T-cell (primary cell): ENCODE results near the gene TSPOAP1. TPM values are rescaled to one million over a fixed set of nuclear protein-coding genes. Genes with fewer than 3 reads are reported as not detected.

Experiments used
- ATAC-seq, 4 experiments: fragments of 200-7000 bp in 3 of 4; fragments of 150-1000 bp in 1 of 4; cut with Tn5 transposase; replicated peaks in 1 of 4; 1 replicate in 3 of 4; 2 replicates in 1 of 4; pipeline ENCODE4 v1.10.0; 2021; ENCODE audit warnings: moderate library complexity in 3 of 4, mild to moderate bottlenecking in 2 of 4, moderate number of reproducible peaks in 1 of 4
- CTCF ChIA-PET, 2 donors: fragments of 300-600 bp; sonication (Branson Sonifier 250); formaldehyde crosslinking; loops; one replicate each; lab custom pipeline; 2022; ENCODE audit warnings: antibody characterized with exemption in 2 of 2; lab: Charles Lee
- POLR2A ChIA-PET, 2 donors: fragments of 300-600 bp; sonication (Branson Sonifier 250); formaldehyde crosslinking; loops; one replicate each; lab custom pipeline; 2022; ENCODE audit warnings: antibody characterized with exemption in 2 of 2; lab: Charles Lee
- DNase-seq, 35 experiments: peaks; one replicate each; pipeline versions ENCODE4 v3.0.0 to v3.0.0-alpha.2; 2013 to 2023
- H3K27ac ChIP-seq: one replicate; pipeline ENCODE4 v1.5.1; 2013; ENCODE audit warnings: low read length
- H3K27me3 ChIP-seq, 2 experiments: replicated peaks in 1 of 2; 1 replicate in 1 of 2; 2 replicates in 1 of 2; pipeline versions ENCODE4 v1.6.1 to v1.7.0; 2013; ENCODE audit warnings: low read length in 1 of 2, mixed read lengths in 1 of 2; ENCODE audit not compliant: control insufficient read depth in 2 of 2, insufficient read depth in 2 of 2; ENCODE audit errors: extremely low read depth in 1 of 2
- H3K36me3 ChIP-seq, 2 donors: 1 replicate in 1 of 2; 2 replicates in 1 of 2; pipeline versions ENCODE4 v1.6.1 to v1.7.0; 2013; ENCODE audit warnings: low read length in 1 of 2; ENCODE audit not compliant: control insufficient read depth in 2 of 2, insufficient read depth in 1 of 2; ENCODE audit errors: extremely low read depth in 1 of 2
- H3K4me1 ChIP-seq, 2 experiments: 1 replicate in 1 of 2; 2 replicates in 1 of 2; pipeline versions ENCODE4 v1.6.1 to v1.7.0; 2013; ENCODE audit warnings: low read length in 2 of 2, mixed read lengths in 1 of 2; ENCODE audit not compliant: insufficient read depth in 2 of 2, control insufficient read depth in 1 of 2; ENCODE audit errors: extremely low read depth in 1 of 2
- H3K4me3 ChIP-seq, 2 donors: 1 replicate in 1 of 2; 2 replicates in 1 of 2; pipeline versions ENCODE4 v1.5.1 to v1.7.0; 2013; ENCODE audit warnings: mild to moderate bottlenecking in 2 of 2, low read length in 1 of 2, moderate library complexity in 1 of 2; ENCODE audit not compliant: control insufficient read depth in 1 of 2; ENCODE audit errors: extremely low read depth in 1 of 2
- H3K9me3 ChIP-seq: 2 replicates; pipeline ENCODE4 v1.7.0; 2013
- H3K27ac Mint-ChIP-seq, 2 donors: one replicate each; pipeline ENCODE4 v1.8.0; 2020 to 2021; ENCODE audit warnings: mild to moderate bottlenecking in 2 of 2, mixed read lengths in 2 of 2
- H3K27me3 Mint-ChIP-seq, 2 donors: one replicate each; pipeline ENCODE4 v1.8.0; 2021 to 2022; ENCODE audit warnings: mixed read lengths in 2 of 2
- H3K36me3 Mint-ChIP-seq: one replicate; pipeline ENCODE4 v1.8.0; 2021; ENCODE audit warnings: mixed read lengths
- H3K4me1 Mint-ChIP-seq, 3 donors: one replicate each; pipeline ENCODE4 v1.8.0; 2020 to 2022; ENCODE audit warnings: mixed read lengths in 3 of 3, mild to moderate bottlenecking in 1 of 3
- H3K4me3 Mint-ChIP-seq, 3 donors: one replicate each; pipeline ENCODE4 v1.8.0; 2020 to 2022; ENCODE audit warnings: mild to moderate bottlenecking in 3 of 3, mixed read lengths in 3 of 3, moderate library complexity in 3 of 3
- H3K9me3 Mint-ChIP-seq, 3 donors: one replicate each; pipeline ENCODE4 v1.8.0; 2020 to 2022; ENCODE audit warnings: mixed read lengths in 3 of 3
- WGBS: methylation state at CpG from one replicate; pipeline ENCODE4 v1.1.5; 2013; ENCODE audit warnings: missing lambda C conversion rate; ENCODE audit not compliant: insufficient coverage; 5-methylcytosine and 5-hydroxymethylcytosine counted together
- total RNA-seq, 35 experiments: library from RNA in 6 of 35; stranded (reverse) in 6 of 35; fragments of 120-200 nt in 1 of 35; gene quantifications; one replicate each; pipeline versions ENCODE4 v1.2.1 to v1.2.4 and lab custom pipeline; 2013 to 2026

The TSPOAP1 gene
- total RNA-seq, 5 donors from 2014 or later (not counting 1 experiment from before 2014, with no cell fraction given): 15.6 to 62.7 (median 19.9) TPM

DNA sequence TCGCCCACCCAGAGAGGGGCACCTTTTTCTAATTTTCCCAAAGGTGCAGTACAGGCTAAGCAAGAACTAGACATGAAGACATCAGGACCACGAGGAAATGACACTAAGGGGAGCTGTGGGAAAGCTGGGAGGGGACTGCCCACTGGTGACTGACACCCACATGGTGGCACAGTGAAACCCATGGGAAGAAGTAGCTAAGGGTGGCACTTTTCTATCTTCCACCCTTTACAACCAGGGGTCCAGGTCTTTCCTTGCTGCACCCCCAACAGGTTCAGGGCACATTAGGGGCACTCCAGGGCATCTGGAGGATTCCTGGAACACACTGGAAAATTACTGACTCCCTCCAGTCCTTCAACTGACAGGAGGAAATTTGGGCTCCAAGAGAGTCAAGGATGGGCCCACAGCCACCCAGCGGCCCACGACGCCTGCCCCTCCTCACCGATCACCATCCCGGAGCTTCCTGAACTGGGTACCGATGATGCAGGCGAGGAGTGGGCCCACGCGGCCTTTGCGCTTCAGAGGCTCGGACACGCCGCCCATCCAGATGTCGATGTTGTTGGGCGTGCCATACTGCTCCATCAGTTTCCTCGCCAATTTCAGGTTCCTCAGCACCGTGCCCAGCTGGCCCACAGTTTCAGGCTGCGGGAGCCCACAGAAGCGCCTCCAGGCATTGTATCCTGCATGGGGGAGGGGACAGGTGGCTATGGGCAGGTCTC lies 57.2 kb downstream of the TSPOAP1 start:
- Histone ChIP-seq H3K36me3 (no peaks in the 10 kb centered on the region), H3K4me3 (no peak overlapping the region), H3K27ac (no peak overlapping the region), H3K4me1 (no peaks in the 10 kb centered on the region), H3K9me3 (no peaks in the 10 kb centered on the region), H3K27me3 (peaks cover 0 to 48% of the 10 kb centered on the region in 2 experiments)
- H3K36me3 Mint-ChIP-seq: no peaks in the 10 kb centered on the region
- no peaks in the 10 kb centered on the region for H3K9me3 Mint-ChIP-seq
- H3K4me1 Mint-ChIP-seq: no peaks in the 10 kb centered on the region
- H3K4me3 Mint-ChIP-seq: no peak overlapping the region
- DNase-seq (no peak), ATAC-seq (no peak)
- no peak overlapping the region for H3K27ac Mint-ChIP-seq
- peaks cover 0 to 12% of the 10 kb centered on the region in 2 donors for H3K27me3 Mint-ChIP-seq
- CTCF ChIA-PET: no interaction called here
- POLR2A ChIA-PET: no interaction called here
- WGBS: 92% methylated on average over 12 of the region's 21 CpGs

DNA sequence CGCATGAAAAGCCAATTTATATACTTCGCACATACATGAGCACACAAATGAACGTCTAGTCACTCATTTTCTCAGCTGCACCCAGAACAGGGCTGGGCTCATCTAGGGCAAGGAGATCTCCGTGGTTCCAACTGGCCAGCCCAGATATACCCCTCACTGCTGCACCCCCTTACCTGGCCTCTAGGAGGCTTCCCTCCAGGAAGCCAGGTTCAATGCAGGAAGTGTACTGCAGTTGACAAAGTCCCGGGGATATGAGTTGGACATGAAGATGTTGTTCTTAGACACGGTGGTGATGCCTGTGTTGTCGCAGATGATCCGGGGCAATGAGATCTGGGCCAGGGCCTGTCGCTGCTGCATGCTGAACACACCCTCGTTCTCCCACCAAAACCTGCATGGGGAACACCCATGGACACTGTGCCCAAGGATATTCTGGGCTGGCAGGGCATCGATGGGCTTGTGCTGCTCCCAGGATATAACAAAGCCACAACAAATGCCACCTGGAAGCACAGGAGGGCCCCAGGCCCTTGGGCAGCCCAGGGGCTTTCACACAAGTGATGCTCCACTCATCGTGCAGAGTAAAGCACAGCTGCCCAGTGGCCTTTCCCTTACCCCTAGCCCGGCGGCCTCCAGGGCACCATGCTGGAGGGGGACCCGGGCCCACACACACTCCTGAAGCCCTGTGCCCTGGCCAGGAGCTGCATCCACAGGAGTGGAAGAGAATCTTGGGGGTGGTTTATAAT lies 57.9 kb downstream of the TSPOAP1 start:
- Histone ChIP-seq H3K9me3 (no peaks in the 10 kb centered on the region), H3K4me3 (no peak overlapping the region), H3K27me3 (peaks cover 0 to 52% of the 10 kb centered on the region in 2 experiments), H3K27ac (no peak overlapping the region), H3K4me1 (no peaks in the 10 kb centered on the region), H3K36me3 (no peaks in the 10 kb centered on the region)
- H3K27me3 Mint-ChIP-seq: peaks cover 4 to 19% of the 10 kb centered on the region in 2 donors
- H3K36me3 Mint-ChIP-seq: no peaks in the 10 kb centered on the region
- H3K4me3 Mint-ChIP-seq: no peak overlapping the region
- CTCF ChIA-PET: no interaction called here
- POLR2A ChIA-PET: no interaction called here
- no peaks in the 10 kb centered on the region for H3K9me3 Mint-ChIP-seq
- no peak overlapping the region for H3K27ac Mint-ChIP-seq
- no peak for DNase-seq
- 93% methylated on average over 8 of the region's 15 CpGs for WGBS
- no peak for ATAC-seq
- no peaks in the 10 kb centered on the region for H3K4me1 Mint-ChIP-seq

DNA sequence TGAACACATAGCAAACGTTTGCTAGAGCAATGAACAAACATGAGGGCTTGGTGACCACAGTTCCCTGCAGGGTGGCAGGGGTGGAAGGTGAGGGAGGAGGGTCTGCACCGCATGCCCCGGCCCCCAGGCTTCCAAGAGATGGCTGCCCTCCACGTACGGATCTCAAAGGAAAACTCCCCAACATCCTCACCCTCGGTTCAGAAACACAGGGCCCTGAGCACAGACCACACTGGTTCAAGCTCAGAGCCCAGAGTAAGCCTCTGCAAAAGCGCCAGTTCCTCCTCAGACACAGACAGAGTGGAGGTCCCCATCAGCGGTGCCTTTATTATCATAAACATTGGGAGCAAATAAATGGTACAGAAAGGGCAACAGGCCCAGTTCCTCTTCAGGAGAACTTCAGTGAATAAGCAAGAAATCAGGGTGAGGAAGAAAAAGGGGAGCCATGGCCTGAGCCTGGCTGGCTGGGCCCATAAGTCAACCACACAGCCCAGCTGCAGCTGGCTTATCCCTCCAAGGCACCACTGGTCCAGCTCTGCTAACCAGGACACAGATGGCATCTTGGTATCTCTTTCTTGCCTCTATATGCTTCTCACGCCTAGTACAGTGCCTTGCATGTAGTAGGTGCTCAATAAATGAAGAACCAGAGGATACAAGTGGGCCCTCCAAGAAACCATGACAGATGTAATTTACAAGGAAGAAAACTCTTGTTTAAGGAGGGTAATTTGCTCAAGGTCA lies 58.9 kb downstream of the TSPOAP1 start:
- WGBS: 69% methylated on average over 3 of the region's 9 CpGs
- H3K4me3 Mint-ChIP-seq: no peak overlapping the region
- no peaks in the 10 kb centered on the region for H3K4me1 Mint-ChIP-seq
- ChIA-PET POLR2A (no interaction called here), CTCF (no interaction called here)
- Histone ChIP-seq H3K36me3 (no peaks in the 10 kb centered on the region), H3K27me3 (peaks cover 0 to 58% of the 10 kb centered on the region in 2 experiments), H3K4me3 (no peak overlapping the region), H3K9me3 (no peaks in the 10 kb centered on the region), H3K4me1 (no peaks in the 10 kb centered on the region), H3K27ac (no peak overlapping the region)
- no peak overlapping the region for H3K27ac Mint-ChIP-seq
- DNase-seq (no peak), ATAC-seq (no peak)
- H3K36me3 Mint-ChIP-seq: no peaks in the 10 kb centered on the region
- H3K9me3 Mint-ChIP-seq: no peaks in the 10 kb centered on the region
- peaks cover 10 to 26% of the 10 kb centered on the region in 2 donors for H3K27me3 Mint-ChIP-seq

DNA sequence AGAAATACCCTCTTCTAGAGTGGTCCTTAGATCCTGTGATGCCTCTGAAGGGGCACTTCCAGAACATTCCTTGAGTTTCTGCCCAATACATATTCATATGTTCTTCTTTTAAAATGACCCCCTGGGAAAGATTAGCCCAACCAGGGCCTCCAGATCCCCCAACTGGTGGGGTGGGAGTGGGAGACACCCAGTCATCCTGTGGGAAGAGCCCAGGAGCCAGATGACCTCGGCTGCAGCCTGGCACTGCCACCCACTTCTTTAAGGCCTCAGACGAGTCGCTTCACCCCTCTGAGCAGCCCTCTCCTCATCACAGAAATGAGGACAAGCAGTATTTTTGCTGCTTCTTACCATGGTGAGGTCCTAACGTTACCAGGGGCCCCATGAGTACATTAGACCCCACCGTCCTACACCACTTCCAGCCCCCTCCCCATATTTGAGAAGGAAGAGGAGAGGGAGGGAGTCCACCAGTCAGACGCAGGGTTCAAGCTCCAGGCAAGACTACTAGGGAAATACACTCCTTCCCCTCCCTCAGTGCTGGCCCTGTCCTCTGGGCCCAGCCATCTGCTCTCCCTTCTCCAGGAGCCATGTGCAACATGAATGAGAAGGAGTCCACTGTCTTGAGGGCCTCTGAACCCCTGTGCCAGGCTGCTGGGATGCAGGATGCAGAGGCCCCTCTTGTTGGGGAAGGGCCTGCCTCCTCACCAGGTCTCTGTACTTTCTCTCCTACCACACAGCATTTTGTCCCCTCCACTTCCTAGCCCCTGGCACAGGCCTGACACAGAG lies 59.6 kb downstream of the TSPOAP1 start:
- Mint-ChIP-seq H3K4me1 (no peaks in the 10 kb centered on the region), H3K27me3 (peaks cover 18 to 33% of the 10 kb centered on the region in 2 donors), H3K36me3 (no peaks in the 10 kb centered on the region), H3K4me3 (no peak overlapping the region), H3K27ac (no peak overlapping the region), H3K9me3 (no peaks in the 10 kb centered on the region)
- Histone ChIP-seq H3K27ac (no peak overlapping the region), H3K9me3 (no peaks in the 10 kb centered on the region), H3K4me3 (no peak overlapping the region), H3K4me1 (no peaks in the 10 kb centered on the region), H3K27me3 (peaks cover 0 to 56% of the 10 kb centered on the region in 2 experiments), H3K36me3 (no peaks in the 10 kb centered on the region)
- ChIA-PET POLR2A (no interaction called here), CTCF (no interaction called here)
- WGBS: 94% methylated on average over 2 of the region's 6 CpGs
- DNase-seq: no peak
- no peak for ATAC-seq

DNA sequence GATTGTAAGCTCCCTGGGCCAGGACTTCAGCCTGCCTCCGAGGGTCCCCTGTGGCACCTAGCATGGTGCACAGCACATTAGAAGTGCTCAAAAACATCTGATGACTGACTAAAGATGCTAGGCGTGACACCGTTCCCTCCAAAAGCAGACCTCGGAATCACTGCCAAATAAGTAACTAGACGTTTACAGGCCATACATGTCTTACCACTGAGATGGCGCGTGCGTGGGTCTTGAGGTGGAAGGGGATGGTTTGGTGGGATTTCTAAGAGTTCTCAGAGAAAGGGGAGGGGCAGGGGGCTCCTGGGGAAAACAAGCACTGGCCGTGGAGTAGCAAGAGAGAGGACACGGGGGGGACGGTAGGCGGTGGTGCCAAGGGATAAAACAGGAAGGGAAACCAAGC lies 60.3 kb downstream of the TSPOAP1 start:
- Histone ChIP-seq H3K4me1 (no peaks in the 10 kb centered on the region), H3K36me3 (no peaks in the 10 kb centered on the region), H3K27me3 (peaks cover 0 to 59% of the 10 kb centered on the region in 2 experiments), H3K9me3 (no peaks in the 10 kb centered on the region), H3K27ac (no peak overlapping the region), H3K4me3 (no peak overlapping the region)
- no peaks in the 10 kb centered on the region for H3K36me3 Mint-ChIP-seq
- ChIA-PET POLR2A (no interaction called here), CTCF (interaction anchor here in 1 of 2 donors (0.6 kb wide), 1 partner anchor 13 kb away, joined by 3 read pairs; no protein-coding TSS in a partner anchor)
- DNase-seq (no peak), ATAC-seq (no peak)
- peaks cover 22 to 39% of the 10 kb centered on the region in 2 donors for H3K27me3 Mint-ChIP-seq
- no peaks in the 10 kb centered on the region for H3K9me3 Mint-ChIP-seq
- no peak overlapping the region for H3K27ac Mint-ChIP-seq
- no peaks in the 10 kb centered on the region for H3K4me1 Mint-ChIP-seq
- WGBS: 88% methylated on average over 9 of the region's 12 CpGs
- H3K4me3 Mint-ChIP-seq: no peak overlapping the region
